Jurkat, Clone E6-1 (cell line): Measurements from ENCODE around the gene SLC13A5.
"Not testable (repeated sequence)": the region's sequence is repeated elsewhere in the genome, so short reads cannot be mapped to it uniquely, and the experiment has no call there.

Experiments used
- DNase-seq: peaks from one replicate; pipeline ENCODE4 v3.0.0-alpha.2; 2011; ENCODE audit warnings: low read depth, low spot score
- H3K4me3 ChIP-seq: 2 replicates; pipeline ENCODE4 v1.5.1; 2011; ENCODE audit warnings: mild to moderate bottlenecking, low read length, control low read depth, moderate library complexity

Gene SLC13A5

DNA sequence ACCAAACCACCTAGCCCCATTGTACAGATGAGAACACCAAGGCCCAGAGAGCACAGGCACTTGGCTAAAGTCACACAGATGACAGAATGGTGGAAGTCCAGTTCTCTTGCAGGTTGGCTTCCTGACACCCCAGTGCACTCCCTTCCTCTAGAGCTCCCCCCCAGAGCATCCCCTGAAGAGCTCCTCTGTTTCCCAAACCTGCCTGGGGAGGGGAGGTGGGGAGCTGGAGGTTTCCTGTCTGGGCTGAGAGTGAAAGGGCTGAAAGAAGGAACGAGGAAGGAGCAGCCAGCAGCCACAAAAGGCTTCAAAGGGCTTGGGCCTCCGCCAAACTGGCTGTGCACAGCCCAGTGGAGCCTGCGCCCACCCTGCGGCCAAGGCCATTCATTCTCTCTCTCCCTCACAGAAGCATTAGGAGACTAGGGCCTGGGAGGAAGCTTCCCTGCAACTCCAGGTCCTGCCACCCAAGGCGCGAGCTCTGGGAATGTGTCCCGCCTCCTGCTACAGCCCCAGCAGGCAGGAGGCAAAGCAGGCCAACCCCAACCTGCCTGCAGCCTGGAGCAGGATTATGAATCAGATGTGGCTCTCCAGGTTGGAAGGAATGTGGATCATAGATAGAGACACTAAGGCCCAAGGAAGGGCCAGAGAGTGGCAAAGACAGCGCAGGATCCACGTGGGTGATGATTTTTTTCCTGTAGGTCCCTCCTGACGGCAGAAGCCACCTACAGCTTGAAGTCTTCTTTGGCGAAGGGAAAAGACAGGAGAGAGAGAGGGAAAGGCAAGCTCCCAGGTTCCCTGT lies 913 bp downstream of the SLC13A5 start:
- no peak overlapping the region for H3K4me3 ChIP-seq
- no peak for DNase-seq

GRCh38 chr17:6711681-6712057 lies 1.5 kb downstream of the SLC13A5 start:
- no peak overlapping the region for H3K4me3 ChIP-seq
- no peak for DNase-seq

GRCh38 chr17:6711081-6711674 lies 2.0 kb downstream of the SLC13A5 start:
- DNase-seq, result no peak
- H3K4me3 ChIP-seq, result no peak overlapping the region

- H3K4me3 ChIP-seq, result no peak overlapping the region
- DNase-seq, result no peak
Measured at GRCh38 chr17:6710317-6710716, 2.9 kb downstream of the SLC13A5 start.

- H3K4me3 ChIP-seq, result no peak overlapping the region
- no peak for DNase-seq
Measured at GRCh38 chr17:6708357-6708961, 4.7 kb downstream of the SLC13A5 start.

- DNase-seq, result no peak
- H3K4me3 ChIP-seq, result no peak overlapping the region
Measured at GRCh38 chr17:6706996-6707395, 6.2 kb downstream of the SLC13A5 start.

GRCh38 chr17:6706499-6706898 lies 6.7 kb downstream of the SLC13A5 start:
- no peak overlapping the region for H3K4me3 ChIP-seq
- DNase-seq, result no peak

- H3K4me3 ChIP-seq, result no peak overlapping the region
- DNase-seq, result no peak
Measured at GRCh38 chr17:6704470-6705052, 8.6 kb downstream of the SLC13A5 start.

- no peak overlapping the region for H3K4me3 ChIP-seq
- no peak for DNase-seq
Measured at GRCh38 chr17:6703751-6704150, 9.4 kb downstream of the SLC13A5 start.

DNA sequence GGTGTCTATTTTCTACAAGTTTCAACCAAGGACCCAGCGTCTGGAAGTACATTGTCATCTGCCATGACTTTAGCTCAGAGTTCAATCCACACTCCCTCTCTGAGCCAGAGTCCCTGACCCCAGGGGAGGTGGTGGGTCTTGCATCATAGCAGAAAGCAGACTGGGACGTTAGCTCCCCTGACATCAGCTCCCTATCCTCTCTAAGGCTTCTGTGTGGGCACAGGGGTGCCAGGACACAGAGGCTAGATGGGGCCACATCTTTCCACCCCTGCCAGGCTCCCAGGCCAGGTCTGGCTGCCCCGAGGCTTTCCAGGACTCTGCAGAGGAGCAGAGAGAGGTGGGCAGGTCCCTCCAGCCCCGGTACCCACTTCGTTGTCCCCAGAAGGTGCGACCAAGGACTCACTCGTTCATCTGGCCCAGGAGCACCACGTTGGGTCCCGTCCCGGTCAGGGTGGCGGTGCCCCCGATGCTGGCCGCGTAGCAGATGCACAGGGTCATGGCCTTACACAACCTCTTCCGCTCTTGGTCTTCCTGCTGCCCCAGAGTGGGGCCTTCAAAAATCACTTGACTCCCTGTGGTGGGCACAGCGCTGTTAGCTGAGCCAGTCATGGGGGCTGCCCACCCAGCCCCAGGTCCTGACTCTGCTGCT lies 10.5 kb downstream of the SLC13A5 start:
- no peak for DNase-seq
- no peak overlapping the region for H3K4me3 ChIP-seq

DNA sequence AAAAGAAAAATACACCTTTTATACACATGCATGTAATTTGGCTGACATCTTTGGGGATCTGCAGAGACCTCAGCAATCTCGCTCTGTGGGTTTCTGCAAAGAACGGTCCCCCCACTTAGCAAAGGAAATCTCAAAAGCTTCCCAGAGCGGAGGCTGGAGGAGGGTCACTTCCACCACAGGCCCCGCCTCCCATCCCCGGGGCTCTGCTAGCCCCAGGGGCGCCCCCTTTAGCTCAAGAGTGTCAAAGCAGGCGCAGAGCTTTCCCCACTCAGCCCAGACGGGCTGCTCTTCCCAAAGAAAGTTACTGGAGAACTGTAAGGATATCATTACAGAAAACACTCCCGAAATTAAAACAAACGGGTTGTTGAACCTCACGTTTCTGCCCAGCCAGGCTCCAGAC lies 11.4 kb downstream of the SLC13A5 start:
- DNase-seq, result peak; percentile 23
- H3K4me3 ChIP-seq, result no peak overlapping the region

- H3K4me3 ChIP-seq, result no peak overlapping the region
- DNase-seq, result no peak
Measured at GRCh38 chr17:6700948-6701307, 12.2 kb downstream of the SLC13A5 start.

DNA sequence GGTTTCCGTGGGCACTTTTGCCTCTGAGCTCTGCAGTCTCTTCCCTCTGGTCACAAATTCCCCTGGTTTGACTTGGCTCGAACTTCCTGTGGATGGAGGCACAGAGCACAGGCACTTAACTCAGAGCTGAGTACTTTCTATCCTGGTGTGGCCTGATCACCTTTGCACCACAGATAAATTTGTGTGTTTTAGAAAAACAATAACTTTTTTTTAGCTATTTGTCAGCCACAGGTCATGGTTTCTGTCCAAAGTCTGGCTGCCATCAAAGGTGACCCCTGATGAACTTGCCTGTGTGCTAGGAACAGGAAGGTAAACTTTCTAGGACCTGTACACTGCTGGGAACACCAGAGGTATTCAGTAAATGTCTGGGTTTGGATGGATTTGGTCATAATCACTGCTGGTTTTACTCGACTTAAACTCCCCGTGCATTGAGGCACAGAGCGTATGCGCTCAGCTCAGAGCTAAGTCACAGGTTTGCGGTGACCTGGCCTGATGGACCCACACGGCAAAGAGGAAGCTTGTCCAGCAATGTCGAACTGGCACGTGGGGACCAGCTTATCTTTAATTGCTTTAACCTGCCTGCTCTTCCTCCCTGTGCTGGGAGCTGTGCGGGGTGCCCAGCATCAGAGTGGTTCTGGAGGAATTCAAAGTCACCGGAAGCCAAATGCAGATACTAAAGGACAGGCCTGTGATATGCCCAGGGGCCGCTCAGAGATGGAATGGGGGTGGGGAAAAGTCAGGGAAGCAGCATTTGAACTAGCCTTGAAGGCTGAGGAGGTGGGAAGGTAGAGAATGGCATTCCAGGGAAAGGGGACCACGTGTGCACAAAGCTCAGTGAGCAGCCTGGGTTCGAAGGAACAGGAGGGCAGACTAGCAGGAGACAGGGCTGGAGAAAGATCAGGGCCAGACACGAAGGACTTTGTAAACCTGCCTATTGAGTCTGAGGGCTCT lies 12.9 kb downstream of the SLC13A5 start:
- H3K4me3 ChIP-seq, result no peak overlapping the region
- DNase-seq, result no peak

GRCh38 chr17:6698004-6698403 lies 15.2 kb downstream of the SLC13A5 start:
- DNase-seq, result no peak

GRCh38 chr17:6696906-6697305 lies 16.3 kb downstream of the SLC13A5 start:
- no peak for DNase-seq
- no peak overlapping the region for H3K4me3 ChIP-seq

More at GRCh38 chr17:6698004-6698403, 15.2 kb downstream of the SLC13A5 start:
- H3K4me3 ChIP-seq, result no peak overlapping the region

GRCh38 chr17:6695565-6695964 lies 17.6 kb downstream of the SLC13A5 start:
- H3K4me3 ChIP-seq, result no peak overlapping the region
- no peak for DNase-seq

- H3K4me3 ChIP-seq, result no peak overlapping the region
- no peak for DNase-seq
Measured at GRCh38 chr17:6695051-6695450, 18.1 kb downstream of the SLC13A5 start.

DNA sequence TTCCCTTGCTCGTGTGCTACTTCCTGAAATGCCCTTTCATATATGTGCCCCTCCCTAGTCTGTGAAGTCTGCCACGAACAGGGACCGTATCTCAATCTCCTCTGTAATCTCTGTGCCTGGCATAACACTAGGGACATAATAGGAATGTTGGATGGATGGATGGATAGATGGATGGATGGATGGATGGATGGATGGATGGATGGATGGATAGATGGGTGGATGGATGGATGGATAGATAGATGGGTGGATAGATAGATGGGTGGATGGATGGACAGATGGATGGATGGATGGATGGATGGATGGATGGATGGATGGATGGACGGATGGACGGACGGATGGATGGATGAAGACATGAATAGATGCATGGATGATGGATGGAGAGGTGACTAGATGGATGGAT lies 21.2 kb downstream of the SLC13A5 start:
- not testable (repeated sequence) for DNase-seq

GRCh38 chr17:6691546-6691945 lies 21.6 kb downstream of the SLC13A5 start:
- DNase-seq, result no peak
- no peak overlapping the region for H3K4me3 ChIP-seq

More for the DNA sequence above, 21.2 kb downstream of the SLC13A5 start:
- H3K4me3 ChIP-seq, result not testable (repeated sequence)
